GM21528 (cell line): Measurements from ENCODE around the gene WFDC10B.
"Not testable (repeated sequence)": the region's sequence is repeated elsewhere in the genome, so short reads cannot be mapped to it uniquely, and the experiment has no call there.

Source experiments
- ATAC-seq: cut with Tn5 transposase; IDR thresholded peaks from one replicate; pipeline ENCODE4 v1.9.1; 2021; ENCODE audit warnings: mild to moderate bottlenecking, moderate library complexity; ENCODE audit not compliant: unreplicated experiment, low FRiP score

Gene WFDC10B

DNA sequence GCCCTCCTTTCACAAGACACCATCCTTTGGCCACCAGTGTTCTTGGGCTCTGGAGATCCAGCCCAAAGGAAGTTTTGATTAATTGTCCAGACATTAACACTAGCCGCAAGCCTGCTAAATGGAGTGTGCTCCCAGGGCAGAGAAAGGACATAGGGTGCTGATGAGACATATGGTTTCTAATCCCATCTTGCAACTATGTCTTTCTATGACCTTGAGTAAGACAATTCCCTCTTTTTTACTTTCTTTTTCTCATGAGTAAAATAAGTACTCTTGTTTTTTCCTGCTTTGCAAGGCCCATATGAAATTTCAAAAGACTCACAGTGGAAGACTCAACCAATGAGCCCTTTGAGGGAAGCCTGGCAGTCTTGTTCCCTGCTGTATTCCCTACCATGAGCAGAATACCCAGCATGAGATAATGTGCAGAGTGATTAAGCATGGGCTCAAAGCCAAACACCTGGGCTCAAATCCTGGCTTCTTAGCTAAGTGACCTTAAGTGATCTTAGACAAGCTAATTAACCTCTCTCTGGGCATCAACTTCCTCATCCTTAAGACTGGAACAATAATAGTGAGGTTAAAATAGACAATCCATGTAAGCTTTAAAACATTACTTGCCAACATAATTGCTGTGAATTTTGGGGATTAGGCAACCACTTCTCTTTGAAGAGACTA is at the start of gene WFDC10B:
Gene WFDC10B (minus strand): TSS at position 51 of the 669 bp plus-strand sequence. CDS start 19,027 bp downstream, outside the sequence.
- ATAC-seq, result no peak

DNA sequence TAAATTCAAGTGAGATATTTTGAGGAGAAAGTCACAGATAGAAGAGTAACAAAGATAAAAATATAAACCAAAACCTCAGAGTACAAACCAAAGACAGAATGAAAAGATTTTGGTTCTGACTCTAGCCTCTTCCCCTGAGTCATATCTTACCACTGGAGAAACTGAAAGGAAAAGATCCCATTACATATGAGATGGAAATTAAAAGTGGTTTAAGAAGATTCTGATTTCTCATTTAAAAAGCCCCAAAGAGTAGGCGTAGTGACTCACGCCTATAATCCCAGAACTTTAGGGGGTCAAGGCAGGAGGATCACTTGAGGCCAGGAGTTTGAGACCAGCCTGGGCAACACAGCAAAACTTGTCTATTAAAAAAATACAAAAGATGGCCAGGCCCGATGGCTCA is 47.9 kb upstream of the WFDC10B start:
- ATAC-seq, result no peak

DNA sequence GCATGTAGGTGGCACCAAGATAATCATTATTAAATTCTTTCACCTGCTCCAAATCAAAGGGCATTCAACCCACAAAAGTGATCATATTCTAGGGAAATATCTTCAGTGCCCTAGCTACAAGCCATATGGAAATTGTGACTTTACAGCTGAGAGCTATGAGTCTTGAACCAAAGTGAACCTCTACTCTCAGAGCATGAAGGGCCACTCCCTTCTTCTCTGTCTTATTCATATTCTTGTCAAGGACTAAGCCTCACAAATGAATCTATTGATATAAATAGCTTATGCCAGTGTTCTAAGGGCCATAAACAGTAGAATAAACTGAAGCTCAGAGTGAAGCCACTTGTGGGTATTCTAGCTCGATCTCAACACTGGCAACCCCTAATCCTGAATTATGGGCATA is 46.9 kb upstream of the WFDC10B start:
- ATAC-seq, result no peak

DNA sequence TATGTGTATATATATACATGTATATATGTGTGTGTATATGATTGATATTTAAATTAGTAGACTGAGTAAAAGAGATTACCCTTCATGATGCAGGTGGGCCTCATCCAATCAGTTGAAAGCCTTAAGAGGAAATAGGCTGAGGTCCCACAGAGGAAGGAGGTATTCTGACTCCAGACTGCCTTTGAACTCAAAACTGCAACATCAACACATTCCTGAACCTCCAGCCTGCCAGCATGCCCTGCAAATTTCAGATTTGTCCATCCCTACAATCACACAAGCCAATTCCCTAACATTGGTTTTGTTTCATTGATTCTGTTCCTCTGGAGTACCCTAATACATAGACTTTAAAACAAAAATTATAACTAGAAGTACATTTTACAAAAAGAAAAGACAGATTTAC is 40.2 kb upstream of the WFDC10B start:
- no peak for ATAC-seq

DNA sequence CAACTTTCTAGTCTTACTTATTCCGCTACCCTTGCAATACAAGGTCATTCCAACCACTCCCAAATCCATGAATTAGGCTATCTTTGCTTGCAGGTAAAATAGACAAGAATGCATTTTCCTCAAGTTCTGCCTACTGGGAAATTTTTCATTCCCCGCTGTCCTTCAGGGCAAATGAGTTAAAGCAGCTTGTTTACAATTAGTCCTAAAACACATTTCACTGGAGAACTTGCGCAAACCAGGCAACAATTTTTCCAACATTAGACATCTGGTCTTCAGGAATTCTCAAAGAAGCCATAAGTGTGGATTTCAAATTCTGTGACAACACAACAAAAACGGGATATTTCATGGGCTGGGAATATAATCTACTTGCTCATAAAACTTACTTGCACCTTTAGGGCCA is 37.8 kb upstream of the WFDC10B start:
- no peak for ATAC-seq

DNA sequence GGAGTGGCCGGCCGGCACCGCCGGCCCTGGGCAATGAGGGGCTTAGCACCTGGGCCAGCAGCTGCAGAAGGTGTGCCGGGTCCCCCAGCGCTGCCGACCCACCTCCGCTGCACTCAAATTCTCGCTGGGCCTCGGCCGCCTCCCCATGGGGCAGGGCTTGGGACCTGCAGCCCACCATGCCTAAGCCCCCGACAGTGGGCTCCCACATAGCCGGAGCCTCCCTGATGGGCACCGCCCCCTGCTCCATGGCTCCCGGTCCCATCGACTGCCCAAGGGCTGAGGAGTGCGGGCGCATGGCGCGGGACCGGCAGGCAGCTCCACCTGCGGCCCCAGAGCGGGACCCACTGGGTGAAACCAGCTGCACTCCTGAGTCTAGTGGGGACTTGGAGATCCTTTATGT is 31.2 kb upstream of the WFDC10B start:
- ATAC-seq, result no peak

DNA sequence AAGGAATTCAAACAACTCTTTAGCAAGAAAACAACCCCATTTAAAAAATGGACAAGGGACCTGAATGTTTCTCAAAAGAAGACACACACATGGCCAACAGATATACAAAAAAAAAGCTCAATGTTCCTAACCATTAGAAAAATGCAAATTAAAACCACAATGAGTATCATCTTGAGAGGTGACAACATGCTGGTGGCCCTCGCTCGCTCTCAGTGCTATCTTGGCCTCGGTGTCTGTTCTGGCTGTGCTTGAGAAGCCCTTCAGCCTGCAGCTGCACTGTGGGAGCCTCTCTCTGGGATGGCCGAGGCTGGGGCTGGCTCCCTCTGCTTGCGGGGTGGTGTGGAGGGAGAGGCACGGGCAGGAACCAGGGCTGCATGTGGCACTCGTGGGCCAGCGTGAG is 30.7 kb upstream of the WFDC10B start:
- ATAC-seq, result no peak

DNA sequence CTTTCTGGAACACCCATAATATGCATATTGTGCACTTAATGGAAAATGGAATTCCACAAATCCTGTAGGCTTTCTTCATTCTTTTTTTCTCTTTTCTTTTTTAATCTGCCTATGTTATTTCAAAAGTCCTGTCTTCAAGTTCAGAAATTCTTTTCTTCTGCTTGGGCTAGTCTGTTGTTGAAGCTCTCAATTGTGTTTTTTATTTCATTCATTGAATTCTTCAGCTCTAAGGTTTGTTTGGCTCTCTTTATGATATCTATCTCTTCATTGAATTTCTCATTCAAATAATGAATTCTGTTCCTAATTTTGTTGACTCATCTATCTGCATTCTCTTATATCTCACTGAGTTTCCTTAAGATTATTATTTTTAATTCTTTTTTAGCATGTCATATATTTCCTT is 27.4 kb upstream of the WFDC10B start:
- ATAC-seq, result no peak

DNA sequence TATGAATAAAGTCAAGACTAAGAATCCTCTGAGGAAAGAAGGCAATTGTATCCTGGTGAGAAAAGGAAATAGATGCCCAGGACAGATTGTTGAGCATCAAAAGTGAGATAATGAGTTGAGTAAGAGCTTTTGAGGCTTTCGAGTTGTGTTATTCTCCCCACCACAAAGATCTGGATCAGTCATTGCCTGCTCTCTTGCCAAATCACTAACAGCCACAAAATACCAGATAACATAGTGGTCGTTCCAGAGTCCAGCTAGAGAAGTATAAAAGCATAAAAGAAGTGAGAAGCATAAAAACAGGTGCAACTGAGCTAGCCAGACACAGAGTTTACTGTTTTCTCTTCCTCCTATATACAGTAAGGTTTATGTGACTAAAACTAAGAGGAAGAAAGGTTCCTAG is 22.2 kb upstream of the WFDC10B start:
- no peak for ATAC-seq

DNA sequence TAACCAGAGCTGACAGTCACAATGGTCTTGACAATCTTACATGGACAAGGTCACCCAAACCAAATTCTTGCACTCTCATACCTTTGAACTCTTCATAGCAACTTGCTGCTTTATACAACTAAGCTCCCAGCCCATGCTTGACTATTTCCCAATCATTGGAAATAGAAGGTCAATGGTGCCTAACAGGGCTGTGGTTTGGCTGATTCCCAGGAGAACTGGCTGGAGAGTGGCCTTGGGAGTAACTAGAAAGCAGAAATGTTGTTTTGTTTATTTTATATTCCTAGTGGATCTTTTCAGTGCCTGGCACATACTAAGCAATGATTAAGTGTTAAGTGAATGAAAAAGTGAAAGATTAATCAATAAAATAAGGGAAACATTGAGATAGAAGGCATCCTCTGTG is 20.3 kb upstream of the WFDC10B start:
- no peak for ATAC-seq

DNA sequence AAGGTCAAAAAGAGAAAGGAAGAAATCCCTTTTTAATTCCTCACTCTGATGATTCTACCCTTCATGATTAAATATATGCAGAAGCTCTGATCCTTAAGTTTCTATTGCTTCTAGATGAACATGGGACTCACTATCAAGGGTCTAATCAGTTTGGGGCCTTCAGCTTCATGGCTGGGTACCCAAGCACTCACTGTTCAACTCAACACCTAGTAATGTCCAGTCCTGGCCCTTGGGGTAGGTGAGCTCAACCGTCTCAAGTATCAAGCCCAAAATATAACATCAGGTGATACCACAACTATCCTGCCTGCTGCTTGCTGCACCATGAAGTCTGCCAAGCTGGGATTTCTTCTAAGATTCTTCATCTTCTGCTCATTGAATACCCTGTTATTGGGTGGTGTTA is 17.2 kb upstream of the WFDC10B start, which contains the start of gene SPINT4:
Gene SPINT4 (plus strand): TSS at position 301 of the 400 bp plus-strand sequence. CDS start 21 bp downstream, at position 322.
- ATAC-seq, result no peak

DNA sequence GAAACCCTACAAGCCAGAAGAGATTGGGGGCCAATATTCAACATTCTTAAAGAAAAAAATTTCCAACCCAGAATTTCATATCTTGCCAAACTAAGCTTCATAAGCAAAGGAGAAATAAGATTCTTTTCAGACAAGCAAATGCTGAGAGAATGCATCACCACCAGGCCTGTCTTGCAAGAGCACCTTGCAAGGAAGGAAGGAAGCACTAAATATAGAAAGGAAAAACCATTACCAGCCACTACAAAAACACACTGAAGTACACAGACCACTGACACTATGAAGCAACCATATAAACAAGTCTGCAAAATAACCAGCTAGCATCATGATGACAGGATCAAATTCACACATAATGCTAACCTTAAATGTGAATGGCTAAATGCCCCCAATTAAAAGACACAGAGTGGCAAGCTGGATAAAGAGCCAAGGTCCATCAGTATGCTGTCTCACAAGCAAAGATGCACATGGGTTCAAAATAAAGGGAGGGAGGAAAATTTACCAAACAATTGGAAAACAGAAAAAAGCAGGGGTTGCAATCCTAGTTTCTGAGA is 11.4 kb upstream of the WFDC10B start:
- not testable (repeated sequence) for ATAC-seq

DNA sequence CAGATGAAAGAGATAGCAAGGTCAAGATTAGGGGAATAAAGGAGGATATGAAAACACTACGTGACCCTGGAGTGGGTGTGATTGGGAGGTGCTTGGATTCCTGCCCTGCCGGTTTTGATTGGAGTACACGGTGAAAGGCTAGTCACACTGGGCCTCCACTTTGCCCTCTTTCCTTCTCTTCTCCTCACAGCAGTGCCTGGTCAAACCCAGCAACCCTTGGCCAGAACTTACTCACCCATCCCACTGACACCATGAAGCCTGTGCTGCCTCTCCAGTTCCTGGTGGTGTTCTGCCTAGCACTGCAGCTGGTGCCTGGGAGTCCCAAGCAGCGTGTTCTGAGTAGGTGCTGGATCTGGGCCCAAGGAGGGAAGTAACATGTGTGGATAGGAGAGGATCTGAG is 2.9 kb downstream of the WFDC10B start, which contains the start of gene WFDC13:
Gene WFDC13 (plus strand): TSS at position 166 of the 400 bp plus-strand sequence. CDS start 86 bp downstream, at position 252.
- ATAC-seq, result no peak

DNA sequence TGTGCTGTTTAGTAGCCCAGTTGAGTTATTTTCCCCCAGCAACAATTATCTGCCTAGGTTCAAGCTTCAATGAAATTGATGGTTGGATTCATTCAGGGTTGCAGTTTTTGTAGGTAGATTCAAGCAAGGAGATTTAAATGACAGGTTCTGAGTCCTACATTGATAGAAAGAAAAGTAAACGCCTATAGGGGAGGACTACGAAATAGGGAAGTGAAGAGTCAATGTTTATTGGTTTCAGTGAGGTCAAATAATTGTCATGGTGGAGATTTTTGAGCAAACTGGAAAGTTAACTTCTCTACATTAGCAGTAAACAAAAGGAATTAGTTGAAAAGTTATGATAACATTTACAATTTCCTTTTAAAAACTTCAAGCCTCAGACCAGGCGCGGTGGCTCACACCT is 3.7 kb downstream of the WFDC10B start:
- ATAC-seq, result no peak

DNA sequence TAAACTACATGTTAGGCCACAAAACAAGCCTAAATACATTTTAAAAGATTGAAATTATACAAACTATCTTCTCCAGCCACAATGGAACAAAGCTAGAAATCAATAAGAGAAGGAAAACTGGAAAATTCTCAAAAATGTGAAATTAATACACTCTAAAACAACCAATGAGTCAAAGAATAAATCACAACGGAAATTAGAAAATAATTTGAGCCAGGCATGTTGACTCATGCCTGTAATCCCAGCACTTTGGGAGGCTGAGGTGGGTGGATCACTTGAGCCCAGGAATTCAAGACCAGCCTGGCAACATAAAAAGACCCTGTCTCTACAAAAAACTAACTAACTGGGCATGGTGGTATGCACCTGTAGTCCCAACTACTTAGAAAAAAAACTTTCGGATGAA is 9.3 kb downstream of the WFDC10B start:
- ATAC-seq, result no peak

DNA sequence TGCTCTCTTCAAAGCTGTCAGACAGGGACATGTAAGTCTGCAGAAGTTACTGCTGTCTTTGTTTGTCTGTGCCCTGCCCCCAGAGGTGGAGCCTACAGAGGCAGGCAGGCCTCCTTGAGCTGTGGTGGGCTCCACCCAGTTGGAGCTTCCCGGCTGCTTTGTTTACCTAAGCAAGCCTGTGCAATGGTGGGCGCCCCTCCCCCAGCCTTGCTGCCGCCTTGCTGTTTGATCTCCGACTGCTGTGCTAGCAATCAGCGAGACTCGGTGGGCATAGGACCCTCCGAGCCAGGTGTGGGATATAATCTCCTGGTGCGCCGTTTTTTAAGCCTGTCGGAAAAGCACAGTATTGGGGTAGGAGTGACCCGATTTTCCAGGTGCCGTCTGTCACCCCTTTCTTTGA is 11.5 kb downstream of the WFDC10B start:
- not testable (repeated sequence) for ATAC-seq

DNA sequence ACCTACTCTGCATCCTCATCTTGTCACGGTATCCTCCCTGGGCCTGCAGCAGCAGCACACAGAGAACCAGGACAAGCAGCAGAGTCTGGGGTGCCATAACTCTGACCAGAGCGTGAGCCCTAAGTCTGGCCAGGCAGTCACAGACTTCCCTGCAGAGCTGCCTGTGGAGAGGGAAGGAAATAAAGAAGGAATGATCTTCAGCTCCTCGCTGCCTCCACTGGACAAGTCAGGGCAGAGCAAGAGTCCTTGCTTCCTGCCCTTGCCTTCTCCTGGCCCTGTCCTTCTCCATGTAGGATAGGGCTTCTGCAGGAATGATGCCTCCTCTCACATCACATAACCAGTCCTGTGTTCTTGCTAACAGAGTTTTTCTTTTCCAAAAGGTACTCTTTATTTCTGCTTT is 18.9 kb downstream of the WFDC10B start:
- no peak for ATAC-seq

DNA sequence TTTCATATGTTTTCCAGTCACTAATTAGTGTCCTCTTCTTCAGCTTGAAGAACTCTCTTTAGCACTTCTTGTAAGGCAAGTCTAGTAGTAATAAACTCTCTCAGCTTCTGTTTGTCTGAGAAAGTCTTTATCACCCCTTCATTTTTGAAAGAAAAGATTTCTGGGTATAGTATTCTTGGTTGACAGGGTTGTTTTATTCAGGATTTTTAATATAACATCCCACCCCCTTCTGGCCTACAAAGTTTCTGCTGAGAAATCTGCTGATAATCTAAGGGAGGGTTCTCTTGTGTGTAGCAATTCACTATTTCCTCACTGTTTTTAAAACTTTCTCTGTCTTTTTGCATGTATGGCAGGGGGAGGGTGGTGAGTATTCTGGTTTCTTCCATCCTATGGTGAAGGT is 25.2 kb downstream of the WFDC10B start:
- no peak for ATAC-seq

DNA sequence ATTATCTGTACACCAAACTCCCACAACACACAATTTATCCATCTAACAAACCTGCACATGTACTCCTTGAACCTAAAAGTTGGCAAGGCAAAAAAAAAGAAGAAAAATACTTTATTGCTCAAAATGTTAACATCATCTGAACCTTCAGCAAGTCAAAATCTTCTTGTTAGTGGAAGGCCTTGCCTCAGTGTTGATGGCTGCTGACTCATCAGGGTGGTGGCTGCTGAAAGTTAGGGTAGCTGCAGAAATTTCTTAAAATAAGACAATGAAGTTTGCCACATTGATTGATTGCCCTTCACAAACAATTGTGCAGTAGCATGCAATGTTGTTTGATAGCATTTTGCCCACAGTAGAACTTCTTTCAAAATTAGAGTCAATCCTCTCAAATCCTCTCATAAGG is 32.1 kb downstream of the WFDC10B start:
- no peak for ATAC-seq

DNA sequence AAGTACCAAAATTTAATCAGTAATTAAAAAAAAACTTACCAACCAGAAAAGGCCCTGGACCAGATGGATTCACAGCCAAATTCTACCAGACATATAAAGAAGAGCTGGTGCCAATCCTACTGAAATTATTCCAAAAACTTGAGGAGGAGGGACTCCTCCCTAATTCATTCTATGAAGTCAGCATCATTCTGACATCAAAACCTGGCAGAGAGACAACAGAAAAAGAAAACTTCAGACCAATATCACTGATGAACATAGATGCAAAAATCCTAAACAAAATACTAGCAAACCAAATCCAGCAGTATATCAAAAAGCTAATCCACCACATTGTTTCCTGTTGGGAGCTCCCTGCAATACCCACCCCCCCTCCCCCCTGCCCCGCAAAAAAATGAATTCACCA is 34.7 kb downstream of the WFDC10B start, which contains the start of gene WFDC11:
Gene WFDC11 (minus strand): TSS at position 101 of the 400 bp plus-strand sequence. CDS start 19,639 bp downstream, outside the sequence.
- no peak for ATAC-seq

DNA sequence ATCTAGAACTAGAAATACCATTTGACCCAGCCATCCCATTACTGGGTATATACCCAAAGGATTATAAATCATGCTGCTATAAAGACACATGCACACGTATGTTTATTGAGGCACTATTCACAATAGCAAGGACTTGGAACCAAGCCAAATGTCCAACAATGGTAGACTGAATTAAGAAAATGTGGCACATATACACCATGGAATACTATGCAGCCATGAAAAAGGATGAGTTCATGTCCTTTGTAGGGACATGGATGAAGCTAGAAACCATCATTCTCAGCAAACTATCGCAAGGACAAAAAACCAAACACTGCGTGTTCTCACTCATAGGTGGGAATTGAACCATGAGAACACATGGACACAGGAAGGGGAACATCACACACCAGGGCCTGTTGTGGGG is 47.8 kb downstream of the WFDC10B start:
- not testable (repeated sequence) for ATAC-seq

DNA sequence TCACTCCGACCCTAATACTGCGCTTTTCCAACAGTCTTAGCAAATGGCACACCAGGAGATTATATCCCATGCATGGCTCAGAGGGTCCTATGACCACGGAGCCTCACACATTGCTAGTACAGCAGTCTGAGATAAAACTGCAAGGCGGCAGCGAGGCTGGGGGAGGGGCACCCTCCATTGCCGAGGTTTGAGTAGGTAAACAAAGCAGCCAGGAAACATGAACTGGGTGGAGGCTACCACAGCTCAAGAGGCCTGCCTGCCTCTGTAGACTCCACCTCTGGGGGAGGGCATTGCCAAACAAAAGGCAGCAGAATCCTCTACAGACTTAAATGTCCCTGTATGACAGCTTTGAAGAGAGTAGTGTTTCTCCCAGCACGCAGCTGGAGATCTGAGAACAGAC is 53.1 kb downstream of the WFDC10B start:
- ATAC-seq, result not testable (repeated sequence)
